ENCODE results near the gene CHI3L1.

DNA sequence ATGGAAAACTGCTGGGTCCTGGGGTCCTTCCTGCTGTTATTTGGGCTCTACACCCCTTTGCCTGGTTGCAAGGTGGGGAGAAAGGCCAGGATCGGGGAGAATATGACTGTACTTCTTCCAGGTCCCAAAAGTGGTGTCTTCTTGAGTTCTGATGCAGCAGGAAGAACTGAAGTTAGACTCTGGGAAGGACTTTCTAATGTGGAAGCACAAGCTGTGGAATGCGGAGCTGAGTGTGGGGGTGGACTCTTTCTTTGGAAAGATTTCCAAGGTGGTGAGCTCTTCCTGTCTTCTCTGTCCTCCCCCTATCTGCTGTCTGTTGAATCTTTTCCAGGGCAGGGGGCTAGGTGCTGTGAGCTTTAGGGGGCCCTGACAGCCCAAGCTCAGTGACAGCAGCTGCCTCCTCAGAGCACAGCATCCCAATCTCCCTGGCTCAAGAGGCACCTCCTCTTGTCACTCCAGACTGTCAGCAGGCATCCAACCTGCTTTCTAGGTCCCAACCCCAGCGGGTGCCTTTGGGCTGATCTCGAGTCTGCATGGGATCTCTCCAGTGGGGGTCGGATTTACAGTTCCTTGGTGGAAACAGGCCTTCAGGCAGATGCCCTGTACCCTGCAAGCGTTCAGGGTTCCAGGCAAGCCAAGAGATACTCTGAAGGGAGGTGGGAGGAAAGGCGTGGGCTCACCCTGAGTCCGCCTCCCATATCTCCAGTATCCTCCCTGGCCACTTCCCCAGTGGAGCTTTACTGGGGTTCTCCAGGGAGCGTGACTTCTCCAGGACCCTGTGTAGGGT, 35.8 kb downstream of the CHI3L1 start:
- TF ChIP-seq CTCF (conservative IDR thresholded peaks at IDR 0.05; ENCODE audit: low read depth, low read length) (no peak), EZH2 (IDR thresholded peaks at IDR 0.05; ENCODE audit: borderline replicate concordance, low read depth, low read length, poor library complexity, severe bottlenecking) (no peak)
